Myocyte (in vitro differentiated cells): ENCODE measurements around the gene PLA2G2E. TPM values are rescaled to one million over a fixed set of nuclear protein-coding genes. Genes with fewer than 3 reads are reported as not detected.
A peak's percentile ranks its signal among the peaks of the same experiment; 100 is the strongest.

ENCODE experiments used
- DNase-seq: peaks from one replicate; pipeline ENCODE4 v3.0.0-alpha.2; 2012; ENCODE audit warnings: low read depth
- polyA plus RNA-seq: library from polyadenylated mRNA; unstranded; fragments of >200 nt; gene quantifications from one replicate; pipeline ENCODE4 v1.2.1, GENCODE V29; 2012; ENCODE audit warnings: missing spikeins
- total RNA-seq: library from RNA; depleted of rRNA; stranded (reverse); fragments of >200 nt; gene quantifications from 2 replicates; pipeline ENCODE4 v1.2.3, GENCODE V29; 2014

PLA2G2E gene
- total RNA-seq: not detected in 2 replicates
- polyA plus RNA-seq: not detected

- DNase-seq: no peak
These were observed at the start of gene PLA2G2E for GRCh38 chr1:19923137-19923952. Gene PLA2G2E (minus strand): TSS chr1:19923617. CDS start chr1:19923559, 58 bp downstream.

- DNase-seq: no peak
These were observed 48.2 kb upstream of the PLA2G2E start for GRCh38 chr1:19971664-19972063.

GRCh38 chr1:19969898-19970660 lies 46.7 kb upstream of the PLA2G2E start:
- DNase-seq: no peak

- DNase-seq: peak; percentile 12
These were observed 44.4 kb upstream of the PLA2G2E start for GRCh38 chr1:19967808-19968207.

- no peak for DNase-seq
These were observed 41.1 kb upstream of the PLA2G2E start for GRCh38 chr1:19964542-19964941.

- no peak for DNase-seq
These were observed 40.2 kb upstream of the PLA2G2E start for GRCh38 chr1:19963636-19964035.

GRCh38 chr1:19960591-19960990 lies 37.2 kb upstream of the PLA2G2E start:
- no peak for DNase-seq

- DNase-seq: no peak
These were observed 34.4 kb upstream of the PLA2G2E start for GRCh38 chr1:19957779-19958178.

- DNase-seq: no peak
These were observed 32.2 kb upstream of the PLA2G2E start for GRCh38 chr1:19955534-19956170.

GRCh38 chr1:19954059-19954458 lies 30.6 kb upstream of the PLA2G2E start:
- DNase-seq: no peak

- DNase-seq: peak; percentile 56
These were observed 25.6 kb upstream of the PLA2G2E start for GRCh38 chr1:19949016-19949415.

- no peak for DNase-seq
These were observed 23.6 kb upstream of the PLA2G2E start for GRCh38 chr1:19946971-19947370.

- DNase-seq: no peak
These were observed 22.9 kb upstream of the PLA2G2E start for GRCh38 chr1:19946331-19946751.

GRCh38 chr1:19945914-19946313 lies 22.5 kb upstream of the PLA2G2E start:
- DNase-seq: no peak

- DNase-seq: no peak
These were observed 19.2 kb upstream of the PLA2G2E start for GRCh38 chr1:19942657-19943056.

GRCh38 chr1:19942088-19942487 lies 18.7 kb upstream of the PLA2G2E start:
- DNase-seq: no peak

- DNase-seq: no peak
These were observed 17.8 kb upstream of the PLA2G2E start for GRCh38 chr1:19941206-19941568.

- no peak for DNase-seq
These were observed 17.2 kb upstream of the PLA2G2E start for GRCh38 chr1:19940486-19941205.

GRCh38 chr1:19938472-19938871 lies 15.1 kb upstream of the PLA2G2E start:
- no peak for DNase-seq

- no peak for DNase-seq
These were observed 12.8 kb upstream of the PLA2G2E start for GRCh38 chr1:19936061-19936750.

- no peak for DNase-seq
These were observed 10.9 kb upstream of the PLA2G2E start for GRCh38 chr1:19934336-19934735.
